Thyroid gland (tissue), 4 donors: ENCODE results near the gene RMND5A.

Experiments
- CTCF ChIP-seq, 6 experiments: fragments of 200-600 bp in 3 of 6; fragments of 450-650 bp in 3 of 6; sonication (generic) in 3 of 6; IDR thresholded peaks; one replicate each; pipeline ENCODE4 v1.5.1; 2016 to 2019; ENCODE audit warnings: antibody characterized with exemption in 6 of 6, mild to moderate bottlenecking in 2 of 6, inconsistent platforms in 1 of 6, moderate library complexity in 1 of 6
- POLR2A ChIP-seq, 2 donors: fragments of 450-650 bp; IDR thresholded peaks; one replicate each; pipeline ENCODE4 v1.6.1; 2017; ENCODE audit warnings: antibody characterized with exemption in 2 of 2, mild to moderate bottlenecking in 2 of 2, moderate library complexity in 1 of 2

DNA sequence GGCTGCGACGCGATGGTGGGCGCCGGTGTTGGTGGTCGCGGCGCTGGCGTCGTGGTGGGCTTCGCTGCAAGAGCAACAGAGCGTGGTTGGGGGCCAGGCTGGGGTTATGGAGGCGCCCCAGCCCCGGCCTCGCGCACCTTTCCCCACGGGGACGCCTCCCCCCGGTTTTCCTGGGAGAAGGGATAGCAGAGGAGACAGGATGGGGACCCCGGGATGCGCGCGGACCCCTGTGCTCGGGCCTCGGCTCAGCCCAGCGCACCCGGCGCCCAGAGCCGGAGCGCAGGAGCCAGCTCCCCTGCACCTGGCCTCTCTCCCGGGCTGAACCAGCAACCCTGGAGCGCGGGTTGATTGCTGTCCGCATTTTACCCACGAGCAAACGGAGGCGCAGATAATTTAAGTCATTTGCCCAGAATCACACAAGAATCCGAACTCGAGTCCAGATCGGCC, 69.6 kb downstream of the RMND5A start:
- TF ChIP-seq CTCF (IDR thresholded peaks at IDR 0.05) (no peak), POLR2A (IDR thresholded peaks at IDR 0.05) (no peak)
